SK-N-SH treated with all-trans-retinoic acid at 6 μM for 48 hours (cell line): Measurements from ENCODE around the gene EPHB6.

Source experiments
- ARNTL ChIP-seq: fragments of 450-650 bp; formaldehyde crosslinking; IDR thresholded peaks from 2 replicates; pipeline ENCODE4 v1.5.0; 2020; ENCODE audit warnings: low read depth, mild to moderate bottlenecking, moderate library complexity, borderline replicate concordance
- CSRNP3 ChIP-seq: fragments of 250-450 bp; sonication (Bioruptor Pico); IDR thresholded peaks from 2 replicates; pipeline ENCODE4 v1.5.1; 2021; ENCODE audit warnings: mild to moderate bottlenecking, moderate library complexity
- ESRRG ChIP-seq: fragments of 250-450 bp; sonication (Bioruptor Pico); IDR thresholded peaks from 2 replicates; pipeline ENCODE4 v1.6.1; 2021; ENCODE audit warnings: mild to moderate bottlenecking
- OSR1 ChIP-seq: fragments of 250-450 bp; sonication (Bioruptor Pico); IDR thresholded peaks from 2 replicates; pipeline ENCODE4 v1.8.0; 2022; ENCODE audit warnings: moderate library complexity, mild to moderate bottlenecking, inconsistent platforms
- RARB ChIP-seq: fragments of 250-450 bp; sonication (Bioruptor Pico); IDR thresholded peaks from 2 replicates; pipeline ENCODE4 v1.8.0; 2021; ENCODE audit warnings: mild to moderate bottlenecking, moderate library complexity
- ZFP3 ChIP-seq: fragments of 250-450 bp; sonication (Bioruptor Pico); IDR thresholded peaks from 2 replicates; pipeline ENCODE4 v1.5.0; 2020; ENCODE audit warnings: mild to moderate bottlenecking, moderate library complexity
- ZNF565 ChIP-seq: fragments of 450-650 bp; formaldehyde crosslinking; conservative IDR thresholded peaks from 2 replicates; pipeline ENCODE4 v1.5.0; 2020; ENCODE audit warnings: low read depth, mild to moderate bottlenecking, moderate library complexity
- ZNF8 ChIP-seq: fragments of 450-650 bp; formaldehyde crosslinking; IDR thresholded peaks from 2 replicates; pipeline ENCODE4 v1.5.0; 2020; ENCODE audit warnings: mild to moderate bottlenecking, moderate library complexity
- TF ChIP-seq, protein P1 (sequence below): fragments of 250-450 bp; sonication (Bioruptor Pico); IDR thresholded peaks from 2 replicates; pipeline ENCODE4 v1.5.0; 2020; ENCODE audit warnings: mild to moderate bottlenecking, moderate library complexity
- TF ChIP-seq, protein P2 (sequence below): fragments of 250-450 bp; sonication (Bioruptor Pico); IDR thresholded peaks from 2 replicates; pipeline ENCODE4 v1.8.0; 2021; ENCODE audit warnings: low read depth, mild to moderate bottlenecking, moderate library complexity, borderline replicate concordance
- TF ChIP-seq, protein P3 (sequence below): fragments of 250-450 bp; sonication (Bioruptor Pico); IDR thresholded peaks from 2 replicates; pipeline ENCODE4 v1.8.0; 2020; ENCODE audit warnings: mild to moderate bottlenecking, moderate library complexity, borderline replicate concordance

DNA sequence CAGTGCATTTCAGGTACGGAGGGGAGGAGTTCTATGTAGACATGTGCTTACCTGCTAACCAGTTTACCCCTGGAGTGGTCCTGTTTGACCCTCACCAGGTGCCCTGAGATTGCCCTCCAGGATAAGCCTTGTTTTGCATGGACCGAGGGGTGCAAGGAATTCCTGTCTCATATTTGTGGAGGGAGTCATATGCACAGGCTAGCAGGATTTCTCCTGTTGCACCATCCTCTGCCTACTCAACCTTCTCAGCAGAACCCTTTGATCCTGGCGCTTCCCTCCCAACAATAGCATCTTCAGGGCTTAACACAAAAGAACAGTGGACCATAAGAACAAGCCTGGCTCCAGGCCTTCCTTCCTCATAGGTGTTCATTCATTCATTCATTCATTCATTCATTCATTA is 23.4 kb downstream of the EPHB6 start:
- TF ChIP-seq ZNF8 (CRISPR knock-in tag) (no peak), ARNTL (CRISPR knock-in tag) (no peak), ZFP3 (CRISPR knock-in tag) (no peak), CSRNP3 (CRISPR knock-in tag) (no peak), RARB (CRISPR knock-in tag) (no peak), OSR1 (CRISPR knock-in tag) (no peak), ZNF565 (no peak), ESRRG (CRISPR knock-in tag) (no peak)
- TF ChIP-seq, protein P1, sequence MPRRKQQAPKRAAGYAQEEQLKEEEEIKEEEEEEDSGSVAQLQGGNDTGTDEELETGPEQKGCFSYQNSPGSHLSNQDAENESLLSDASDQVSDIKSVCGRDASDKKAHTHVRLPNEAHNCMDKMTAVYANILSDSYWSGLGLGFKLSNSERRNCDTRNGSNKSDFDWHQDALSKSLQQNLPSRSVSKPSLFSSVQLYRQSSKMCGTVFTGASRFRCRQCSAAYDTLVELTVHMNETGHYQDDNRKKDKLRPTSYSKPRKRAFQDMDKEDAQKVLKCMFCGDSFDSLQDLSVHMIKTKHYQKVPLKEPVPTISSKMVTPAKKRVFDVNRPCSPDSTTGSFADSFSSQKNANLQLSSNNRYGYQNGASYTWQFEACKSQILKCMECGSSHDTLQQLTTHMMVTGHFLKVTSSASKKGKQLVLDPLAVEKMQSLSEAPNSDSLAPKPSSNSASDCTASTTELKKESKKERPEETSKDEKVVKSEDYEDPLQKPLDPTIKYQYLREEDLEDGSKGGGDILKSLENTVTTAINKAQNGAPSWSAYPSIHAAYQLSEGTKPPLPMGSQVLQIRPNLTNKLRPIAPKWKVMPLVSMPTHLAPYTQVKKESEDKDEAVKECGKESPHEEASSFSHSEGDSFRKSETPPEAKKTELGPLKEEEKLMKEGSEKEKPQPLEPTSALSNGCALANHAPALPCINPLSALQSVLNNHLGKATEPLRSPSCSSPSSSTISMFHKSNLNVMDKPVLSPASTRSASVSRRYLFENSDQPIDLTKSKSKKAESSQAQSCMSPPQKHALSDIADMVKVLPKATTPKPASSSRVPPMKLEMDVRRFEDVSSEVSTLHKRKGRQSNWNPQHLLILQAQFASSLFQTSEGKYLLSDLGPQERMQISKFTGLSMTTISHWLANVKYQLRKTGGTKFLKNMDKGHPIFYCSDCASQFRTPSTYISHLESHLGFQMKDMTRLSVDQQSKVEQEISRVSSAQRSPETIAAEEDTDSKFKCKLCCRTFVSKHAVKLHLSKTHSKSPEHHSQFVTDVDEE = no peak
- TF ChIP-seq, protein P2, sequence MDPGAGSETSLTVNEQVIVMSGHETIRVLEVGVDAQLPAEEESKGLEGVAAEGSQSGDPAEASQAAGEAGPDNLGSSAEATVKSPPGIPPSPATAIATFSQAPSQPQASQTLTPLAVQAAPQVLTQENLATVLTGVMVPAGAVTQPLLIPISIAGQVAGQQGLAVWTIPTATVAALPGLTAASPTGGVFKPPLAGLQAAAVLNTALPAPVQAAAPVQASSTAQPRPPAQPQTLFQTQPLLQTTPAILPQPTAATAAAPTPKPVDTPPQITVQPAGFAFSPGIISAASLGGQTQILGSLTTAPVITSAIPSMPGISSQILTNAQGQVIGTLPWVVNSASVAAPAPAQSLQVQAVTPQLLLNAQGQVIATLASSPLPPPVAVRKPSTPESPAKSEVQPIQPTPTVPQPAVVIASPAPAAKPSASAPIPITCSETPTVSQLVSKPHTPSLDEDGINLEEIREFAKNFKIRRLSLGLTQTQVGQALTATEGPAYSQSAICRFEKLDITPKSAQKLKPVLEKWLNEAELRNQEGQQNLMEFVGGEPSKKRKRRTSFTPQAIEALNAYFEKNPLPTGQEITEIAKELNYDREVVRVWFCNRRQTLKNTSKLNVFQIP (CRISPR knock-in tag) = no peak
- TF ChIP-seq, protein P3, sequence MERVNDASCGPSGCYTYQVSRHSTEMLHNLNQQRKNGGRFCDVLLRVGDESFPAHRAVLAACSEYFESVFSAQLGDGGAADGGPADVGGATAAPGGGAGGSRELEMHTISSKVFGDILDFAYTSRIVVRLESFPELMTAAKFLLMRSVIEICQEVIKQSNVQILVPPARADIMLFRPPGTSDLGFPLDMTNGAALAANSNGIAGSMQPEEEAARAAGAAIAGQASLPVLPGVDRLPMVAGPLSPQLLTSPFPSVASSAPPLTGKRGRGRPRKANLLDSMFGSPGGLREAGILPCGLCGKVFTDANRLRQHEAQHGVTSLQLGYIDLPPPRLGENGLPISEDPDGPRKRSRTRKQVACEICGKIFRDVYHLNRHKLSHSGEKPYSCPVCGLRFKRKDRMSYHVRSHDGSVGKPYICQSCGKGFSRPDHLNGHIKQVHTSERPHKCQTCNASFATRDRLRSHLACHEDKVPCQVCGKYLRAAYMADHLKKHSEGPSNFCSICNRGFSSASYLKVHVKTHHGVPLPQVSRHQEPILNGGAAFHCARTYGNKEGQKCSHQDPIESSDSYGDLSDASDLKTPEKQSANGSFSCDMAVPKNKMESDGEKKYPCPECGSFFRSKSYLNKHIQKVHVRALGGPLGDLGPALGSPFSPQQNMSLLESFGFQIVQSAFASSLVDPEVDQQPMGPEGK (CRISPR knock-in tag) = no peak
